Glutamatergic neuron (in vitro differentiated cells): ENCODE measurements around the gene ULK2. TPM values are rescaled to one million over a fixed set of nuclear protein-coding genes. Genes with fewer than 3 reads are reported as not detected.

Experiments used
- DNase-seq: peaks from one replicate; pipeline ENCODE4 v3.0.0; 2022
- H3K27ac Mint-ChIP-seq: one replicate; pipeline ENCODE4 v1.8.0; 2020; ENCODE audit warnings: mild to moderate bottlenecking, mixed read lengths, inconsistent platforms; ENCODE audit not compliant: unreplicated experiment
- H3K27me3 Mint-ChIP-seq: one replicate; pipeline ENCODE4 v1.8.0; 2020; ENCODE audit warnings: mild to moderate bottlenecking, moderate library complexity, mixed read lengths, inconsistent platforms; ENCODE audit not compliant: unreplicated experiment
- H3K36me3 Mint-ChIP-seq: one replicate; pipeline ENCODE4 v1.8.0; 2020; ENCODE audit warnings: mild to moderate bottlenecking, mixed read lengths, inconsistent platforms; ENCODE audit not compliant: unreplicated experiment
- H3K4me1 Mint-ChIP-seq: one replicate; pipeline ENCODE4 v1.8.0; 2020; ENCODE audit warnings: mild to moderate bottlenecking, low read depth, mixed read lengths, inconsistent platforms; ENCODE audit not compliant: unreplicated experiment
- H3K4me3 Mint-ChIP-seq: one replicate; pipeline ENCODE4 v1.8.0; 2020; ENCODE audit warnings: mild to moderate bottlenecking, mixed read lengths, inconsistent platforms; ENCODE audit not compliant: unreplicated experiment
- H3K9me3 Mint-ChIP-seq: one replicate; pipeline ENCODE4 v1.8.0; 2020; ENCODE audit warnings: mild to moderate bottlenecking, moderate library complexity, mixed read lengths, inconsistent platforms; ENCODE audit not compliant: unreplicated experiment
- CTCF ChIP-seq: fragments of 200-600 bp; sonication (generic); IDR thresholded peaks from one replicate; pipeline ENCODE4 v1.5.0; 2021; ENCODE audit not compliant: partially characterized antibody, unreplicated experiment
- total RNA-seq: library from RNA; stranded (reverse); fragmentation: NEBNext Ultra II Directional; extraction: Animal tissue kit (Norgen Biotek cat#: 25700); gene quantifications from one replicate; pipeline ENCODE4 v1.2.1, GENCODE V29; 2021; ENCODE audit not compliant: unreplicated experiment

The ULK2 gene
- total RNA-seq, 1 donor from 2014 or later = 42.3 TPM

GRCh38 chr17:19744492-19744891 is 123.2 kb downstream of the ULK2 start:
- Mint-ChIP-seq H3K4me1 (no peaks in the 10 kb centered on the region), H3K36me3 (no peaks in the 10 kb centered on the region), H3K4me3 (peak overlapping the region; percentile 80), H3K27me3 (peaks cover 10% of the 10 kb centered on the region), H3K27ac (peak overlapping the region; percentile 59), H3K9me3 (no peaks in the 10 kb centered on the region)
- DNase-seq = no peak
- TF ChIP-seq CTCF = no peak

GRCh38 chr17:19743101-19744100 is 124.3 kb downstream of the ULK2 start:
- DNase-seq = no peak
- H3K4me3 Mint-ChIP-seq = peak overlapping the region; percentile 38
- TF ChIP-seq CTCF = no peak
- no peaks in the 10 kb centered on the region for H3K4me1 Mint-ChIP-seq
- H3K27ac Mint-ChIP-seq = no peak overlapping the region
- no peaks in the 10 kb centered on the region for H3K9me3 Mint-ChIP-seq
- no peaks in the 10 kb centered on the region for H3K36me3 Mint-ChIP-seq
- peaks cover 12% of the 10 kb centered on the region for H3K27me3 Mint-ChIP-seq

- Mint-ChIP-seq H3K4me3 (no peak overlapping the region), H3K9me3 (no peaks in the 10 kb centered on the region)
Observed at GRCh38 chr17:19742495-19742894, 125.2 kb downstream of the ULK2 start.

GRCh38 chr17:19741832-19742457 is 125.8 kb downstream of the ULK2 start:
- no peak for TF ChIP-seq CTCF
- H3K27me3 Mint-ChIP-seq = peaks cover 15% of the 10 kb centered on the region
- no peak for DNase-seq
- H3K27ac Mint-ChIP-seq = no peak overlapping the region
- H3K36me3 Mint-ChIP-seq = no peaks in the 10 kb centered on the region
- no peak overlapping the region for H3K4me3 Mint-ChIP-seq
- no peaks in the 10 kb centered on the region for H3K9me3 Mint-ChIP-seq
- no peaks in the 10 kb centered on the region for H3K4me1 Mint-ChIP-seq

More at GRCh38 chr17:19742495-19742894, 125.2 kb downstream of the ULK2 start:
- no peaks in the 10 kb centered on the region for H3K4me1 Mint-ChIP-seq
- no peak overlapping the region for H3K27ac Mint-ChIP-seq
- TF ChIP-seq CTCF = no peak
- peaks cover 14% of the 10 kb centered on the region for H3K27me3 Mint-ChIP-seq
- no peaks in the 10 kb centered on the region for H3K36me3 Mint-ChIP-seq
- DNase-seq = no peak
